ENCODE measurements around the gene SORCS2.
"Not testable (repeated sequence)": the region's sequence is repeated elsewhere in the genome, so short reads cannot be mapped to it uniquely, and the experiment has no call there.

SORCS2 gene

DNA sequence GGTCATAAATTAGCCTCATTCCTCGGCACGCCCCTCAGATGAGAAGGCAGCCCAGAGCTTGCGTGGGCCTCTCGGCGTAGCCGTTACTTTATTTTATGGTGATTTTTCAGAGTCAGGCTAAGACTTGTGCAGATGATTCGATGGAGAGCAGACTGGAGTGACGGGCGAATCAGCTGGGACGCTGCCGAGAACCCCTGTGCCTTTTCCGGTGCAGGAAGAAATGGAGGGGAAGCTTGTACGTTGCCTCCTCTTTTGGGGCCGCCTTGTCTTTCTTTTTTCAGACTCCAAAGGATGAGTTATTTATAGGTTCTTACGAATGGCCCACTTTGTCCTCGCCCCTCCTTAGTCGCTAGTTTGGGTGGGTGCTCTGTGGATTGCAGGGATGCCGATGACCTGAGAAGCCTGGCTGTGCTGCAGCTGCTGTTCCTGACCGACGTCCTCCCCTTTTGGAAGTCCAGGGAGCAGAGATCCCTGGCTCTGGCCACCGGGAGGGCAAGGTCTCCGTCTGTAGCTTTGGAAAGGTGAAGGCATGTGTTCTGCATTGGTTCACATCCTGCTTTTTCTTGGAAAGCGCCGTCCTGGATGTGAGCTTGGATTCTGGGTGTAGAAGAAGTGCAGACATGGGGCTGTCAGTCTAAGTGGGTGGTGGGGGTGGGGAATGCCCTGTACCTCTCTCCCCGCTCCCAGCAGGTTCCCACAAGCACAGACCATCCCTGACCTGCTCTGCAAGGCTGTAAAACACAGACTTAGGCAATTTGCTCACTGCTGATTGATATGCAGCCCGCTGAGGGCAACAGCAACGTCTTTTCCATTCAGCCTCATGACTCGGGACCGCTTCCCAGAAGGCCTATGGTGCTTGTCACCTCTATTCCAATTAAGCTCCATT lies 9.3 kb downstream of the SORCS2 start:
- no peak for DNase-seq

DNA sequence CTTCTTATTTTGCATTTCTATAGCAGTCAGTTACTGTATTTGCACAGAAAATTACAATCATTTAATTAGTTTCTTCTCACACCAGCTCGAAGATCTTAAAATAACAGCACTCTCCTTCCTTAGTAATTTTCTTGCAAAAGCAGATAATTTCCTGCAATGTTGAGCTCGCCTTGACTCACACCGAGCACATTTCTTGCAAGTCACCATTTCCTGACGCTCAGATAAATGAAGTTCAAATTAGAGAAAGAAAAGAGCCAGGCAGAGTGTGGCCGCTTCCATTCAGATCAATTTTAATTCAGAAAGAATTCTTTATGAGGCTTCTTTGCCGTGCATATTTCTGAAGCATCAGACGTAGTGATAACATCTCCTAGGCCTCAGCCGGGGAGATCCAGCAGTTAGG lies 10.1 kb downstream of the SORCS2 start:
- DNase-seq: no peak

DNA sequence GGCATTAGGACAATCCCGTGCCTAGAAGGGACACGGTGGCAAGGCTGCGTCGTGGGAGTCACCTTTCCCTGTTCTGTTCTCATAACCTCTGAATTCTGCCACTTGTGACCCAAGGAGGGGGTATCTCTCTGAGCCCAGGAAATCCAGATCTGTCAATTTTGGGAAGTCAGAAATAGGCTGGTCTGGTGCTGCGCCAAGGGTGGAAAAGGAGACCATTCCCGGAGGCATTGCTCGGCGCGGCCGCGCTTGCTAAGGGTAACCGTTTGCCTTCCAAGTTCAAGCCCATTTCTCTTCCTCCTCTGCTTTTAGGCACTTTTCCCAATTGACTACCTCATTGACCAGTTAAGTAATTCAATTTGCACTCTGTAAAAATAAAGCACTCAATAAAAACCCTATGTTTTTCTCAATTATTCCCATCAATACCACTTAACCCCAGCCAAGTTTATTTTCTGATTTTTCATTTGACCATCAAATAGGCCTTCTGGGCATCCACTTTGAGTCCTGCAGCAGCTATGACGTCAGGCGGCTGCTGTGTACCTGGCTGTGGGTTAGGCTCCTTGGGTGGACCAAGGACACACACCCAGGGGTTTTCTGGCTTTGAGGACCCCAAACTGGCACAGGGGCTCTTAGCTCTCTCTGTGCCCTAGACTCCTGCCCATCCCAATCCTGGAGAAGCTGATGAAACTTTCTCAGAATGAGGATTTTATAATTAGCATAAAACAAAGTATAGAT lies 12.5 kb downstream of the SORCS2 start:
- no peak for DNase-seq

DNA sequence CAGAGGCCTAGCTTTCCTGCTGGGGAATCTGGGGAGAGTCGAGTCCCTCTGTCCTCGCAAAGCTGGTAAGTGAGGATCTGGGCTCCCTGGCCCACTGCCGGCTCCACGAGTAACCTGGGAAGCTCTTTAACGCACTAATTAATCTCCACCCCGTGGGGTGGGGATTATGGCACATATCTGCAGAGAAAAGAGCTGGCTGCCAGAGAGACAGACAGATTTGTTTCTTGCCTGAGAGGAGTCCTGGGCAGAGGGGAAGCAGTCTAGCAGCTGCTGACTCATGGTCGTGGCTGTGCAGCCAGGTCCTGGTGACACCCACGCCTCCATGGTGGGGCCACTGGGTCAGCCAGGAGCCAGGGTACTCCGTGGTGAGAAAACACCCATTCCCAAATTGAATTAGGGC lies 14.0 kb downstream of the SORCS2 start:
- no peak for DNase-seq

DNA sequence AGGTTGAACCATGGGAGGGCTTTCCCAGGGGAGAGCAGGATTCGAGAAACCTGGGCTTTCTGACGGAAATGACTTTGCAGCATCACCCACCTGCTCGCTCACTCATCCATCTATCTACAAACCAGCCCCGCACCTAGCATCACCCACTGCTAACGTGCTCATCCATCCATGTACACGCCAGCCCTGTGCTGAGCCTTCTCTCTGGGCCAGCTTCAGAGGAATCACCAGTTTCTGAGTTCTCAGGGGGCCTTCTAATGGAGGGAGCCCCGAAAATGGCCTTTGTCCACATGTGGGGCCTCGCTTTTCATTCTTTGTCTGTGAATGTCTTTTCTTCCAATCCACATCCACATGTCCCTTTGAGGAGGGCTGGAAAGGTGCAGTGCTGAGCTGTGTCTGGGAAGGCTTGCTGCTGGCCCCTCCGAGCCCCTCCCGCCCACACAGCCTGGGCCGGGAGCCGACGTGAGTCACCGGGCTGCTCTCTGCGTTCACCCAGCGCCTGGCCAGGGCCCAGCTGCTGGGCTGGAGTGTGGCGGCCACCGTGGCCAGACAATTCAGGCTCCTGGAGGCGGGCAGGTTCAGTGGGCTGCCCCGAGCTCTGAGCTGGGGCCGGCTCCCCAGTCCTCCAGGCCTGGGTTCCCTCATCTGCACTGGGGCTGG lies 14.7 kb downstream of the SORCS2 start:
- DNase-seq: no peak

DNA sequence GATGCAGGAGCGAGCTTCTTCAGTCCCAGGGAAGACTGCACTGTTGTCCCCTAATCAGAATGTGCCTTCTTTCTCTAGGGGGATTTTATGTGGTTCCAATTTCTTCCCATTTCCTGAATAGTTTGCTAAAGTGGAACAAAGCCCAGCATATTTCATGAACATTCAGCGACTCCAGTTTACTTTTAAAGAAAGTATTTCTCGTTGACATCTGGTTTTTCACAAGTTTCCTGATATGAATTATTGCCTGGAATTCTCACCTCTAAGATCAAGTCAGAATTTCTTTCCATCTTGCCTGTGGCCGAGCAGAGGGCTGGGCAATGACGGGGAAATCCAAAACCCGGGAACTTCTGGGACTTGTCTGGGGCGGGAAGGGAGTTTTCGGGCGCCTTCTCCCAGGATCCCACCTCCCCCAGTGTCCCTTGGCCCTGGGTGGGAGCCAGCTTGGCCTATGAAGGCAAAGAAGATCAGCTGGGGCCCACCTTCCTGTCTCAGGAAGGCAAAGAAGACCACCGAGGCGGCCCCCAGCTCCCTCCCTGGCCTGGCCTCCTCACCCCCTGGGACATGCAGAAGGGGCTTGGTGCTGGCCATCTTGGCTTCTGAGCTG lies 15.4 kb downstream of the SORCS2 start:
- no peak for DNase-seq

DNA sequence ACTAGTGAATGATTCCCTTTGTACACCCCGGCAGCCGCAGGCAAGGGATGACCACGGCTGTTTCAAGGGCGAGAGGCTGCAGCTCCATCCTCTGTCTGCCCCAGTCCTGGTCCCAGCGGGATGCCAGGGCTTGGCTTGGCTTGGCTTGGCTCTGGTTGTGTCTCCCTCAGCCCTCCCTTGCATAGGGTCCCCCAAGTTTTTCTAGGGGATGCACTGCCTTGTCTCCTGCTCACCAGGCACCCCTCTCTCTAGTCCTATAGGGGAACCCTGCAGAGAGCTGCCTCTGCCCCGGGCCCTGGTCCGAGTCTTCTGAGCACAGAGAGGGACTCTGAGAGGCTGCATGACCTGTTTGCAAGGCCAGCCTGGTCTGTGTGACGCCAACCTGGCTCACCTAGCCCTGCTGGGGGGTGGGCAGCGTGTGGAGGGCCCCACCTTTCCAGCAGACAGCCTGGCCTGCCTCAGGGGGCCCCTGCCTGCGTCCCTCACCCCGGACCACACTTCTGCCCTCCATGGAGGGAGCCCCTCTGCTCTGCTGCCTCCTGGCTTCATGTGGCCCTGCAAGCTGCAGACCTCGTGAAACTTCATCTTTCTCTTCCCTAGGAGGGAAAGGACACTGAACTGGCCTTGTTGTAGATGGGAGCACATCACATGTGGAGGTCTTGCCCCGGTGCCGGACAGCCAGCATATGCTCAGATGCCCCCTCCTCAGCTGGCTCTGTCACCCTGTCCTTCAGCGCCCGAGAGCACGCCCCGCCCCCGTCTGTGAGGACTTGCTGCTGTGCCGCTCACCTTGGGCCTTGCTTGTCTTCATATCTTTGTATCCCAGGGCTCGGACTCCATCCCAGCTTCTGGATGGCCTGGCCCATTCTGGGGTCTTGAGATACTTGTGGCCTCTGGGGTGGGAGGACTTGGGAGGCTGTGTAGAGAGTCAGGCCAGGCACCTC lies 16.4 kb downstream of the SORCS2 start:
- DNase-seq: no peak

DNA sequence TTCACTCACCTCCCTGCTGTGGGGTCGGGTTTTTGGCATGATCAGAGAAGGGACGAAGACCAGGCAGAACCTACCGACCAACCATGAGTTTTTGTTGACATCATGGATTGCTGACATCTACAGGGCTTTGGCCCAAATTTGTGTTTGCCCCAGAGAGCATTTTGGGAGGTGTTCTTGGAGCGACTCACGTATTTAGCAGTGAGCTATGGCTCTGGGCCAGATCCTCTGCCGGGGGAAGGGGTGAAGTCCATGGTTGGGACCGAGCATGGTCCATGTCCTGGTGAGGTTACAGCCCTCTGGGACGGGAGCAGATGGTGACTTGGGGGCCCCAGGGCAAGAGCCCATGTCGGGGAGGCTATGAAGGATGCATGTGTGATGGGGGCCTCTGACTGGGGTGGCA lies 17.4 kb downstream of the SORCS2 start:
- DNase-seq: no peak

DNA sequence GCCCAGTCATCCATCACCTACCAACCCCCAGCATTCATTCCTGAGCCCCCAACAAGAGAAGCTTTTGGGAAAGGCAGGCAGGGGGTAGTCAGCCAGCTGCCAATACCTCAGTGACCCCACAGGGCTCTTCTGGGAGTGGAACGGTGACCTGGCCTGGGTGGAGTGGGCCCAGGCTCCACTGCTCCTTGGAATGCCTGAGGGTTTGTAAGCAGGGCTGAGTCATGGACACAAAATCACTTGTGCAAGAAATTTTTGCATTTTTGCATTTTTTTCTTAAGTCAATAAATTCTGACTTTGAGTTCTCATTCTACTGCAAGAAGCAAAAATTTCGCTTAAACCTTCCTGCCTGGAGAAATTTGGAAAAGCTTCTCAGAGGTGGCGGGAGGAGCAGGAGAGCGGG lies 18.5 kb downstream of the SORCS2 start:
- no peak for DNase-seq

DNA sequence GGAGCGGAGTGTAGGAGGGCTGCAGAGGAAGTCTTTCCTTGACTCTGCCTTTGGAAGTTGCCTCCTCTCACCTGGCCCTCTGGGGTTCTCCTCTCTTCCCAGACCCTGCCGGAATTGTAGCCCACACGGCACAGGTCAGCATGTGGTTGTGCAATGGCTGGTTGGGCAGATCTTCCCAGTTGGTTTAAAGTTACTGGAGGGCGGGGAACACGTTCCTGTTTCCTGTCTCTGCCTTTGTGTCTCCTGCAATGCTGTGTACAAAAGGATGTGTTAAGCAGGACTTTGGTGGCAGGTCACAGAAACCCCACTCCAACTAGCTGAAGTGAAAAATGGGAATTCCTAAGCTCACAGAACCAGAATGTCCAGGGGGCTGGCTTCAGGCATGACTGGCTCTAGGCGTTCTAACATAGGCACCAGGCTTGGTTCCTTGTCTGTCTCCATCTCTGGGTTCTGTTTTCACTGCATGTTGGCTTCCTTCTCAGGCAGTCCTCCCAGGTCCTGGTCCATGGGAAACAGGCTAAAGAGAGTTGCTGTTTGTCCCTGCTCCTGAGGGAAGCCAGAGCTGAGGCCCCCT lies 19.9 kb downstream of the SORCS2 start:
- no peak for DNase-seq

DNA sequence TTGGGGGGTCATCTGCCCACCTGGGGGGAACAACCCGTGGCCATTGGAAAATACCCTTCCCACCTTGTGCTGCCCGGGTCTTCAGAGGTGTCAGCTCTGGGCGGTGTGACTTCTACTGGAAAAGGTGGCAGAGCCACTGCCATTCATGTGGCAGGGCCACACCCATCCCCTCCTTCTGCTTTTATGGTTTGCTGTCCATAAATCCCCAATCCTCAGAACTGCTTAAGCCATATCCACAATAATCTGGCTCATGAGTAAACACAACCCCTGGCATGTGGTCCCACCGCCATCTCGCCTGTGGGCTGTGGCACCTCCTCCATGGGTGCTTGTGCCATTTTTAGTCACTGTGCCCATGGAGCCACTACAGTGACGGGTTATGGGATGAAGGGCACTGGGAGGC lies 20.6 kb downstream of the SORCS2 start:
- no peak for DNase-seq

DNA sequence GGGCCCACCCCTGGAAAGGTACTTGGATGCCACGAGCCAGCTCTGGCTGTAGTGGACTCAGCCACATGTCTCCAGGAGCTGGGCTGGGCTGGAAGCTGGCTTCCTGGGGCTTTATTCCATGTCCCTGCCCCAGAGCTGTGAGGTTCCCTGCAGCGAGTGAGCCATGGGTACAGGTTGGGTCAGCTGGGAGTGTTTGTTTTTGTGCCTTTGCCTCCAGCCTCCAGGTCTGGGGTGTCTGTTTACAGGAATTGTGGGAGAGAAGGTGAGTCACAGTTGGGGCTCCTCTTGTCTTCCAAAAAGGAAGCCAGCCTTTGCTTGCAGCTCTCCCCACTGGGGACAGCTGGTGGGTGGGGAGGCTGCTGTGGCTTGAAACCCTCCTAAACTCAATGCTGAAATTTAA lies 21.5 kb downstream of the SORCS2 start:
- DNase-seq: no peak

DNA sequence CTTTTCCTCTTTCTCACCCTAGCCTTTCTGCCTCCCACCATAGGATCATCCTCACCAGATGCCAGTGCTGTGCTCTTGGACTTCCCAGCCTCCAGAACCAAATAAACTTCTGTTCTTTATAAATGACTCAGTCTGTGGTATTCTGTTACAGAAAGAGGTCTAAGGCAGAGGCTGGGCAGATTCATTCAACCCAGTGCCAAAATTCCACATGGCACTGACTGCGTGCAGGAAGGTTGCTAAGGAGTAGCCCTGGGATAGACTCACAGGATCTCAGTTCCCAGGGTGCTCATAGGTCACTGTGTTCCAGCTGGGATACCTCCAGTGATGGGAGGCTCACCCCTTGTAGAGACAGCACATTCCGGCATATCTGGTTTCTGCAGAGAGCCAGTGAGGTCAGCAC lies 22.0 kb downstream of the SORCS2 start:
- DNase-seq: no peak

DNA sequence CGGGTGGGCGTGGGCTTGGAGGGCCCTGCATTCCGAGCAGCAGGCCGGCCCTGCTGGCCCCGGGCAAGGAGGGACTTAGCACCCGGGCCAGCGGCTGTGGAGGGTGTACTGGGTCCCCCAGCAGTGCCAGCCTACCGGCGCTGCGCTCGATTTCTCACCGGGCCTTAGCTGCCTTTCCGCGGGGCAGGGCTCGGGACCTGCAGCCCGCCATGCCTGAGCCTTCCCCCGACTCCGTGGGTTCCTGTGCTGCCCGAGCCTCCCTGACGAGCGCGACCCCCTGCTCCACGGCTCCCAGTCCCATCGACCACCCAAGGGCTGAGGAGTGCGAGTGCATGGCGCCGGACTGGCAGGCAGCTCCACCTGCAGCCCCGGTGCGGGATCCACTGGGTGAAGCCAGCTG lies 22.8 kb downstream of the SORCS2 start:
- DNase-seq: not testable (repeated sequence)

DNA sequence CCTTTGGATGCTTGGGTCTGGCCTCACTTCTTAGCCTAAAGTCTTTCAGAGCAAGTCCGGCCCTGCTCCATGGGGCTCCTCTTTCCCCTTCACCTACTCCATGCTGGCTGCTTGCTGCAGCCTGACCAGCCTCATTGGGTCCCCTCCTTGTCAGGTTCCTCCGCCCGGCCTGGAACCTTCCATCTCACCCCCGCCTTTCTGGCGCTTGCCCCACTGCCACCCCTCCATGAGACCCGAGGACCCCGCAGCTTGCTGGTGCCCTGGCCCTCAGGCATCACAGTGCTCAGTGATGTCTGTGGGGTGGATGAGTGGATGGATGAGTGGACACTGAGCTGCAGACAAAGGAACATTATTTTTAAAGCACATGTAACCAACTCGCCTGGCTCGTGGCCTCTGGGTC lies 24.7 kb downstream of the SORCS2 start:
- no peak for DNase-seq

DNA sequence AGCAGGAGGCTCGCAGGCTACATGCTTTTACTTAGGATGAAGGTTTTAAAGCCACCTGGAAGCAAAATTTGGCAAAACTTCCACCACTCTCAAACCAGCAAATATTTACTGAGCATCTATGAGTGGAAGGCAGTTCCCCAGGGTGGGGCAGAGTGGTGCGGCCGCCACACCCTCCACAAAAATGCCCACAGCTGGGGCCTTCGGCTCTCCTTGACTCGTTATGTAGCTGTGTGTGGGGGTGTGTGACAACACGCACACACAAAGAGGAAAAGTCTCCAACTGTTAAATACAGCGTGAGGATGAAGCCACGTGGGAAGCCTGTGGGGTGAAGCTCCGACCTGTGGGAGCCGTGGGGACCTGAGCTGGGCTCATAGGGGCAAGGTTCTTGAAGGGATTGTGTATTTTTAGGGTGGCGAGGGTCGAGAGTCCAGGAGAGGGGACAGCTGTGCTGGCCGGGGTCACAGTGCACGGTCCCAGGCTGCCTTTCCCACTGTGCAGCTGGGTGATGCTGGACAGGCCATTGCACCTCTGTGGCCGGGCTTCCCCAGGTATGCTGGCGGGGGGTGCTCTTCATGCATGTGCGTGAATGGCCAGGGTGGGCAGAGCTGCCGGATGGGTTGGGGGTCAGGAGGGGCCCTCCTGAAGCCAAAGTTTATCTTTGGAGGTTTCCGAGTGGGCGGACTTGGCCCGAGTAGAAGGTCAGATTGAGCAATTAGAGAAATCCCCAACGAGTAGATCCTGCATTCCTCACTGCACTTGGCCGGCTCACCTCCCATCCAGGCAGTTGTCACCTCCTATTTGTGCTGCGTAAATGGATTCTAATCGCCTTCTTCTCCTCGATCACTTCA lies 25.4 kb downstream of the SORCS2 start:
- no peak for DNase-seq

DNA sequence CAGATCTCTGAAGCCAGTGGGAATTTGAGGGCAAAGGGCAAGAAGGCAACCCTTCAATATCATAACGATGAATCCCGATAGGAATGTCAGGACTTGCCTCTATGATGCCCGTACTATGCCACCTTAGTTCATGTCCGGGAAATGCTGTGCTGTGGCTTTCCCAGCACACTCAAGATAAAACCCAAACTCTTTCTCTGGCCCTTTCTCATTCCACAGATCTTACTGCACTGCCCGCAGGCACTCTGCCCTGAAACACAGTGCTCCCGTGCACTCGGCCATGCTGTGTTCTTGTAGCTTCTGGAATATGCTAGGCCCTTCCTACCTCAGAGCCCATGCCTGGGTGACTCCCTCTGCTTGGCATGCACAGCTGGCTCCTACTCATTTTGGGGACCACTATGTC lies 26.3 kb downstream of the SORCS2 start:
- DNase-seq: no peak

DNA sequence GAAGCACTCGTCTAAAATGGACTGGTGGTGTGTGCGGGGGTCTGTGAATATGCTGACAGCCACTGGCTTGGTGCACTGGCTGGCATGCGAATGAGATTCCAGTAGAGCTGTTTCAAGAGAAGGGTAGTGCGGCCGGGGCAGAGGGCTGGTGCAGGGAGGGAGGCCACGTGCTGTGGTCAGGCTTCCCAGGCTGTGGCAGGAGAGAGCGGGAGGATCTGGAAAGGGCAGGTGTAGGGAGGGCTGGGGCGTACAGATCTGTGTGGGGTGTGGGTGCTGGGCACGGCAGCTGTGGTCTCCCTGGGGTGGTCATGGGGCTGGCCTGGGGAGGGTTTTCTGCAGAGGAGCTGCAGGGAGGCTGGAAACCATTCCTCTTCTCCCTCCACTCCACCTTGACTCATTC lies 30.2 kb downstream of the SORCS2 start:
- no peak for DNase-seq

DNA sequence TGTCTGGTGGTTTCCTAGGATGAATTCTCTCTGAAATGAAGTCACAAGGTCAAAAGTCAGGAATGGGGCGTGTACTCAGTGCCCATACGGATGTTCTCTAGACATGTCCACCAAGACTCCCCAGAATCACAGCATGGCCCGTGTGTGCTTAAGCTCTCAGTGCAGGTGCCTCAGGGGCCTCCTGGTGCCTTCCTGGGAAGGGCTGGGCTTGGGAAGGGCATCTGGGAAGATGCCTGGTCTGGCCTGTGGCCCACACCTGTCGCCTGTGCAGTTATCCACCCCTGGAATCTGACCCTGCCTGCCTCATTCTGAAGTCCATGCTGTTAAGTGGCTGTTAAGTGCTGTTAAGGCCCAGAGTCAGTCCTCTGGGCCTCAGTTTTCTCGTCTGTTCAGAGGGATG lies 31.2 kb downstream of the SORCS2 start:
- DNase-seq: no peak

DNA sequence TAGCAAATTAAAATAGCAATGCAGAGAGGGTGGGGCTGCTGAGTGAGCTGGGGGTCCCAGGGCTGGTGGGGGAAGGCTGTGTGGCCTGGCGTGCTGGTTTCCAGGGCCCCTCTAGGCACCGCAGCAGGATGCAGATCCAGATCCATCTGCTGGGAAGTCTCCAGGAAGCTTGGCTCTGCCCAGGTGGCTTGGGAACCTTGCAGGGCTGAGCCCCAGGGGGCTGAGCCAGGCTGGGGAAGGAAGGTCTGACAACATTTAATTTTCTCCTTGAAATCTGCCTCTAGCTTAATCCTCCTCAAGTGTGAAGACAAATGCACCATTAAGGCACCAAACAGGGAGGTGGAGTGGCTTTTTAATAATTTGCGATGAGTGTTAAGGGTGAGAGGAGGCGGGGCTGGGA lies 31.7 kb downstream of the SORCS2 start:
- no peak for DNase-seq

All from activated naive CD4-positive, alpha-beta T cell (primary cell).